Skin of body (tissue), 2 donors: Measurements from ENCODE around the gene ASNSD1. TPM values are rescaled to one million over a fixed set of nuclear protein-coding genes. Genes with fewer than 3 reads are reported as not detected.
"Not testable (repeated sequence)": the region's sequence is repeated elsewhere in the genome, so short reads cannot be mapped to it uniquely, and the experiment has no call there.

Experiments
- DNase-seq: peaks from one replicate; lab custom pipeline; 2025; lab: John Stamatoyannopoulos, UW
- total RNA-seq: library from RNA; depleted of rRNA; stranded (reverse); fragments of >200 nt; gene quantifications from one replicate; pipeline ENCODE4 v1.2.3, GENCODE V29; 2014

Gene ASNSD1
- total RNA-seq, 1 donor from 2014 or later: 41.9 TPM

- DNase-seq: no peak
These were observed 24.4 kb downstream of the ASNSD1 start for GRCh38 chr2:189685540-189686229.

GRCh38 chr2:189687796-189688195, 26.5 kb downstream of the ASNSD1 start:
- not testable (repeated sequence) for DNase-seq

- DNase-seq: no peak
These were observed 35.0 kb downstream of the ASNSD1 start for GRCh38 chr2:189696223-189696622.

GRCh38 chr2:189698020-189698887, 37.0 kb downstream of the ASNSD1 start:
- no peak for DNase-seq

- DNase-seq: no peak
These were observed 39.4 kb downstream of the ASNSD1 start for GRCh38 chr2:189700681-189701080.

- no peak for DNase-seq
These were observed 40.8 kb downstream of the ASNSD1 start for GRCh38 chr2:189702071-189702470.

- no peak for DNase-seq
These were observed 48.4 kb downstream of the ASNSD1 start for GRCh38 chr2:189709501-189710221.

- DNase-seq: not testable (repeated sequence)
These were observed 56.3 kb downstream of the ASNSD1 start for GRCh38 chr2:189717593-189717992.

- no peak for DNase-seq
These were observed 58.3 kb downstream of the ASNSD1 start for GRCh38 chr2:189719571-189719970.

Other genes starting within 250 kb of the ASNSD1 start
- gene WDR75, start 220.0 kb upstream of the ASNSD1 start, total RNA-seq: 67.0 TPM
- 265 TPM for gene SLC40A1, start 80.7 kb upstream of the ASNSD1 start, total RNA-seq
- gene ANKAR, start 13.2 kb downstream of the ASNSD1 start, total RNA-seq: 15.9 TPM
- gene OSGEPL1, start 101.3 kb downstream of the ASNSD1 start, total RNA-seq: 10.8 TPM
- gene ORMDL1, start 122.9 kb downstream of the ASNSD1 start, total RNA-seq: 45.8 TPM
- gene PMS1, start 123.0 kb downstream of the ASNSD1 start, total RNA-seq: 27.5 TPM